Measurements from ENCODE around the gene RTN4R.

RTN4R gene

GRCh38 chr22:20241579-20242392 lies 26.3 kb downstream of the RTN4R start:
- DNase-seq (ENCODE audit: low read depth), result no peak

- no peak for DNase-seq (ENCODE audit: low read depth)
These were observed 27.2 kb downstream of the RTN4R start for GRCh38 chr22:20240900-20241299.

GRCh38 chr22:20240447-20240764 lies 27.7 kb downstream of the RTN4R start:
- DNase-seq (ENCODE audit: low read depth), result no peak

GRCh38 chr22:20239676-20240446 lies 28.3 kb downstream of the RTN4R start:
- no peak for DNase-seq (ENCODE audit: low read depth)

GRCh38 chr22:20238901-20239675 lies 29.0 kb downstream of the RTN4R start:
- no peak for DNase-seq (ENCODE audit: low read depth)

GRCh38 chr22:20238536-20238900 lies 29.6 kb downstream of the RTN4R start:
- no peak for DNase-seq (ENCODE audit: low read depth)

- no peak for DNase-seq (ENCODE audit: low read depth)
These were observed 30.4 kb downstream of the RTN4R start for GRCh38 chr22:20237480-20238440.

GRCh38 chr22:20236052-20236717 lies 31.9 kb downstream of the RTN4R start:
- no peak for DNase-seq (ENCODE audit: low read depth)

- DNase-seq (ENCODE audit: low read depth), result no peak
These were observed 32.6 kb downstream of the RTN4R start for GRCh38 chr22:20235389-20235991.

- DNase-seq (ENCODE audit: low read depth), result no peak
These were observed 33.2 kb downstream of the RTN4R start for GRCh38 chr22:20234760-20235388.

- DNase-seq (ENCODE audit: low read depth), result no peak
These were observed 33.8 kb downstream of the RTN4R start for GRCh38 chr22:20234314-20234682.

GRCh38 chr22:20233351-20234313 lies 34.5 kb downstream of the RTN4R start:
- DNase-seq (ENCODE audit: low read depth), result no peak

- DNase-seq (ENCODE audit: low read depth), result no peak
These were observed 35.3 kb downstream of the RTN4R start for GRCh38 chr22:20232781-20233180.

GRCh38 chr22:20232237-20232598 lies 35.9 kb downstream of the RTN4R start:
- no peak for DNase-seq (ENCODE audit: low read depth)

- no peak for DNase-seq (ENCODE audit: low read depth)
These were observed 36.4 kb downstream of the RTN4R start for GRCh38 chr22:20231514-20232236.

- DNase-seq (ENCODE audit: low read depth), result no peak
These were observed 37.2 kb downstream of the RTN4R start for GRCh38 chr22:20230777-20231420.

- DNase-seq (ENCODE audit: low read depth), result no peak
These were observed 38.0 kb downstream of the RTN4R start for GRCh38 chr22:20229916-20230775.

All from stromal cell of bone marrow (primary cell).